ENCODE results near the gene SRC.

- TF ChIP-seq CTCF (IDR thresholded peaks at IDR 0.05) (no peak), EZH2 (IDR thresholded peaks at IDR 0.05) (no peak)
Measured at GRCh38 chr20:37450344-37450743, 104.4 kb downstream of the SRC start.
